ENCODE results near the gene DGKH. TPM values are rescaled to one million over a fixed set of nuclear protein-coding genes. Genes with fewer than 3 reads are reported as not detected.

DGKH gene
- total and polyA plus RNA-seq, 9 of the 15 experiments (the other 6 are each of a cell fraction or from before 2014, with no cell fraction given) = 0.38 to 4.4 (median 3.1) TPM

DNA sequence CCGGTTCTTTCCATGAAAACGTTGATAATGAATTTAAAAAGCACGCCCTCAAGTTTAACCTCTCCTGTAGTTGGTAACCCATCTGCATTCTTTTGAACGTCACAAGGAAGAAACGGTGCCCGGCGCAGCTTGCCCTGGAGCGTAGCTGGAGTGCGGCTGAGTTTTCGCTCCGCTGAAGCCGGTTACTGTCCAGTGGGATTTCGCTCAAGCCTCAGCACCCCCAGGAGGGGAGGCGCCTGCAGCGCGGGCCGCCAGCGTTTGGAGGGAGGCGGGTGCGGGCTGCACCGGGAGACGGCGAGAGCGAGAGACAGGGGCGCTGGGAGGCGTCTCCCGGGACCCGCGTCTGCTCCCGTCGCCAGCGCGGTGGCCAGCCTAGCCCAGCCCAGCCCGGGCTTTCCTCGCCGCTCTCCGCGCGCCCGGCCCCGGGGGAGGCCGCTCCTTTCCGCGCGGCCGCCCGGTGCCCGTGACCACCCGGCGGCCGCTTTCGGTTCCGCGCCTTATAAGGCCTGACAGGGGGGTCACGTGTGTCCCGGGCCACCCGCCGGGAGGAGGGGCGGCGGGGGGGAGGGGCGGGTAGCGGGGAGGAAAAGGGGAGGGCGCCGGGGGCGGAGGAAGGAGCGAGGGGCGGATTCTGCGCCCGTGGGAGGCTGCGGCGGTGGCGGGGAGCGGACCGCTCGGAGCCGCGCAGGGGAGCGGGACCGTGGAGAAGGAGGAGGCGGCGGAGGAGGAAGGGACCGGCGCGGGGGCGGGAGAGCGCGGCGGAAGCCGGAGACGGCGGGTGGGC lies 8.3 kb upstream of the DGKH start (continued):
- TF ChIP-seq SMAD4 (CRISPR knock-in tag; conservative IDR thresholded peaks at IDR 0.05) (no peak), NR2C2 (CRISPR knock-in tag; IDR thresholded peaks at IDR 0.05) (no peak), NR2C2 (tag; IDR thresholded peaks at IDR 0.05) (no peak; the same call in 1 of the 2 replicates), ELF4 (CRISPR knock-in tag; IDR thresholded peaks at IDR 0.05) (no peak), ARHGAP35 (IDR thresholded peaks at IDR 0.05; ENCODE audit: partially characterized antibody) (no peak), OTX1 (CRISPR knock-in tag; IDR thresholded peaks at IDR 0.05) (no peak), SRSF1 (IDR thresholded peaks at IDR 0.05; ENCODE audit: low read depth, low read length) (no peak), PML (IDR thresholded peaks at IDR 0.05; ENCODE audit: low read length) (no peak), HNRNPLL (IDR thresholded peaks at IDR 0.05; ENCODE audit: low read depth, low read length, poor library complexity, severe bottlenecking) (peak; percentile 12), ZNF57 (CRISPR knock-in tag; IDR thresholded peaks at IDR 0.05) (no peak), JUN (IDR thresholded peaks at IDR 0.05; ENCODE audit: borderline replicate concordance, low read depth, low read length) (no peak), JUN (CRISPR knock-in tag; IDR thresholded peaks at IDR 0.05; ENCODE audit: borderline replicate concordance) (no peak), MYBL2 (IDR thresholded peaks at IDR 0.05; ENCODE audit: low read depth) (no peak), MYBL2 (CRISPR knock-in tag; IDR thresholded peaks at IDR 0.05; ENCODE audit: borderline replicate concordance) (no peak), RBBP5 (IDR thresholded peaks at IDR 0.05; ENCODE audit: borderline replicate concordance, insufficient read depth, low read length, poor library complexity, severe bottlenecking) (no peak), NCOA2 (IDR thresholded peaks at IDR 0.05; ENCODE audit: partially characterized antibody in 2 of 2) (no peak), GATAD2B (IDR thresholded peaks at IDR 0.05; ENCODE audit: borderline replicate concordance) (0 out of 2 replicates have a peak, but pooled peaks have one; percentile 8), NONO (IDR thresholded peaks at IDR 0.05; ENCODE audit: low read depth in 2 of 2, low read length in 1 of 2) (peak in 1 of 2 experiments; percentile 98; a peak in 2 of 4 replicates)
- TF ChIP-seq, protein P1, sequence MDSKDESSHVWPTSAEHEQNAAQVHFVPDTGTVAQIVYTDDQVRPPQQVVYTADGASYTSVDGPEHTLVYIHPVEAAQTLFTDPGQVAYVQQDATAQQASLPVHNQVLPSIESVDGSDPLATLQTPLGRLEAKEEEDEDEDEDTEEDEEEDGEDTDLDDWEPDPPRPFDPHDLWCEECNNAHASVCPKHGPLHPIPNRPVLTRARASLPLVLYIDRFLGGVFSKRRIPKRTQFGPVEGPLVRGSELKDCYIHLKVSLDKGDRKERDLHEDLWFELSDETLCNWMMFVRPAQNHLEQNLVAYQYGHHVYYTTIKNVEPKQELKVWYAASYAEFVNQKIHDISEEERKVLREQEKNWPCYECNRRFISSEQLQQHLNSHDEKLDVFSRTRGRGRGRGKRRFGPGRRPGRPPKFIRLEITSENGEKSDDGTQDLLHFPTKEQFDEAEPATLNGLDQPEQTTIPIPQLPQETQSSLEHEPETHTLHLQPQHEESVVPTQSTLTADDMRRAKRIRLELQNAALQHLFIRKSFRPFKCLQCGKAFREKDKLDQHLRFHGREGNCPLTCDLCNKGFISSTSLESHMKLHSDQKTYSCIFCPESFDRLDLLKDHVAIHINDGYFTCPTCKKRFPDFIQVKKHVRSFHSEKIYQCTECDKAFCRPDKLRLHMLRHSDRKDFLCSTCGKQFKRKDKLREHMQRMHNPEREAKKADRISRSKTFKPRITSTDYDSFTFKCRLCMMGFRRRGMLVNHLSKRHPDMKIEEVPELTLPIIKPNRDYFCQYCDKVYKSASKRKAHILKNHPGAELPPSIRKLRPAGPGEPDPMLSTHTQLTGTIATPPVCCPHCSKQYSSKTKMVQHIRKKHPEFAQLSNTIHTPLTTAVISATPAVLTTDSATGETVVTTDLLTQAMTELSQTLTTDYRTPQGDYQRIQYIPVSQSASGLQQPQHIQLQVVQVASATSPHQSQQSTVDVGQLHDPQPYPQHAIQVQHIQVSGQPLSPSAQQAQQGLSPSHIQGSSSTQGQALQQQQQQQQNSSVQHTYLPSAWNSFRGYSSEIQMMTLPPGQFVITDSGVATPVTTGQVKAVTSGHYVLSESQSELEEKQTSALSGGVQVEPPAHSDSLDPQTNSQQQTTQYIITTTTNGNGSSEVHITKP (IDR thresholded peaks at IDR 0.05; ENCODE audit: partially characterized antibody) = no peak
- TF ChIP-seq, protein P2, sequence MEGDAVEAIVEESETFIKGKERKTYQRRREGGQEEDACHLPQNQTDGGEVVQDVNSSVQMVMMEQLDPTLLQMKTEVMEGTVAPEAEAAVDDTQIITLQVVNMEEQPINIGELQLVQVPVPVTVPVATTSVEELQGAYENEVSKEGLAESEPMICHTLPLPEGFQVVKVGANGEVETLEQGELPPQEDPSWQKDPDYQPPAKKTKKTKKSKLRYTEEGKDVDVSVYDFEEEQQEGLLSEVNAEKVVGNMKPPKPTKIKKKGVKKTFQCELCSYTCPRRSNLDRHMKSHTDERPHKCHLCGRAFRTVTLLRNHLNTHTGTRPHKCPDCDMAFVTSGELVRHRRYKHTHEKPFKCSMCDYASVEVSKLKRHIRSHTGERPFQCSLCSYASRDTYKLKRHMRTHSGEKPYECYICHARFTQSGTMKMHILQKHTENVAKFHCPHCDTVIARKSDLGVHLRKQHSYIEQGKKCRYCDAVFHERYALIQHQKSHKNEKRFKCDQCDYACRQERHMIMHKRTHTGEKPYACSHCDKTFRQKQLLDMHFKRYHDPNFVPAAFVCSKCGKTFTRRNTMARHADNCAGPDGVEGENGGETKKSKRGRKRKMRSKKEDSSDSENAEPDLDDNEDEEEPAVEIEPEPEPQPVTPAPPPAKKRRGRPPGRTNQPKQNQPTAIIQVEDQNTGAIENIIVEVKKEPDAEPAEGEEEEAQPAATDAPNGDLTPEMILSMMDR (IDR thresholded peaks at IDR 0.05 in 2 of 3, conservative IDR thresholded peaks at IDR 0.05 in 1 of 3; ENCODE audit: insufficient read depth in 2 of 3, low read depth in 1 of 3, low read length in 3 of 3) = 0 out of 6 replicates have a peak, but pooled peaks of 1 of the 3 experiments have one; percentile 12
- TF ChIP-seq, protein P3, sequence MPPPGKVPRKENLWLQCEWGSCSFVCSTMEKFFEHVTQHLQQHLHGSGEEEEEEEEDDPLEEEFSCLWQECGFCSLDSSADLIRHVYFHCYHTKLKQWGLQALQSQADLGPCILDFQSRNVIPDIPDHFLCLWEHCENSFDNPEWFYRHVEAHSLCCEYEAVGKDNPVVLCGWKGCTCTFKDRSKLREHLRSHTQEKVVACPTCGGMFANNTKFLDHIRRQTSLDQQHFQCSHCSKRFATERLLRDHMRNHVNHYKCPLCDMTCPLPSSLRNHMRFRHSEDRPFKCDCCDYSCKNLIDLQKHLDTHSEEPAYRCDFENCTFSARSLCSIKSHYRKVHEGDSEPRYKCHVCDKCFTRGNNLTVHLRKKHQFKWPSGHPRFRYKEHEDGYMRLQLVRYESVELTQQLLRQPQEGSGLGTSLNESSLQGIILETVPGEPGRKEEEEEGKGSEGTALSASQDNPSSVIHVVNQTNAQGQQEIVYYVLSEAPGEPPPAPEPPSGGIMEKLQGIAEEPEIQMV (tag; conservative IDR thresholded peaks at IDR 0.05; ENCODE audit: low read depth) = no peak

All from K562 (cell line).